NCI-H187 (cell line): ENCODE results near the gene MSLN.

Experiments
- DNase-seq, 2 experiments: peaks; one replicate each; lab custom pipeline; 2025; lab: John Stamatoyannopoulos, UW

Gene MSLN

DNA sequence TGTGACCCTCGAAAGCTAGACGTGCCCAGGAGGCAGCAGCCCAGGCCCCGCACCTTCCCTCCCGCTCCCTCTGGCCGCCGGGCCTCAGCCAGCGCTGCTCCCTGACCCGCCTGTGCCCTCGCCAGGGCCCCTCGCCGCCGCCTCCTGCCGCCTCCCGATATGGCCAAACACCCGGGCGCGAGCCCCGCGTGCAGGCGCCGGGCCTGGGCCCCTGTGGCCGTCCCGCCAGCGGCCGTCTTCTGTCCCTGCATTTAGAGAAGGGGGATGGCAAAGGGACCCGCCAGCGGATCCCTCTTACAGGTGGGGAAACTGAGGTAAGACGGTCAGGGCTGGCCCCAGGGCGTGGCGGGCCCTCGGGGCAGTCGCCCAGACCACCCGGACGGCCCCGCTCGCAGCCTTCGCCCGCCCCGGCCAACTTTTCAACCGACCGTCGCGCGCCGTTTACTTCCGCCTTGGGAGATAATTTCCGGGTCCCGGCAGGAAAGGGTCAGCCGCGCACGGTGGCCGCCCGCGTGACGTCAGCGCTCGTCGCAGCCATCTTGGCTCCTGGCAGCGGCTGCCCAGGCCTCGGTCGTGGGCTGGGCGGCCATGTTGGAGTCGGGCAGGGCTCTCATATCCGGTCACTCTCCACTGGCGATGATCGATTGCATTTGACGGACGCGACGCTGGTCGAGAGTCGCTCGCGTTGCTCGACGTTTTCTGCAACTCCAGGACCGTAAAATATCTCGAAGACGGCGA is 47.0 kb downstream of the MSLN start:
- DNase-seq: peak; percentile 82 to 95

DNA sequence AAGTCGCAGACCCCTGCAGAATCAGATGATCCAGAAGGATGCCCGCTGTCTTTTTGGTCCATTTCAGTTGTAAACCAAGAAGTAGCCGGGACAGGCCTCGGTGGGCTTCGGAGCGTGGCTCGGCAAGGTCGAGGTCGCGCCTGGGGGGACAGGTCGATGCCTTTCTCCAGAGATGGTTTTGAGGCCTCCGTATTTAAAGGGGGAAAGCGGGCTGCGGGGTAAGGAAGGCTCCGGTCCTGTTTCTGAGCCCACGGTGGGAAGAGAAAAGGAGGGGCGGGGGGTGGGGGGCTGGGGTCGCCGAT is 47.5 kb downstream of the MSLN start:
- DNase-seq: no peak

DNA sequence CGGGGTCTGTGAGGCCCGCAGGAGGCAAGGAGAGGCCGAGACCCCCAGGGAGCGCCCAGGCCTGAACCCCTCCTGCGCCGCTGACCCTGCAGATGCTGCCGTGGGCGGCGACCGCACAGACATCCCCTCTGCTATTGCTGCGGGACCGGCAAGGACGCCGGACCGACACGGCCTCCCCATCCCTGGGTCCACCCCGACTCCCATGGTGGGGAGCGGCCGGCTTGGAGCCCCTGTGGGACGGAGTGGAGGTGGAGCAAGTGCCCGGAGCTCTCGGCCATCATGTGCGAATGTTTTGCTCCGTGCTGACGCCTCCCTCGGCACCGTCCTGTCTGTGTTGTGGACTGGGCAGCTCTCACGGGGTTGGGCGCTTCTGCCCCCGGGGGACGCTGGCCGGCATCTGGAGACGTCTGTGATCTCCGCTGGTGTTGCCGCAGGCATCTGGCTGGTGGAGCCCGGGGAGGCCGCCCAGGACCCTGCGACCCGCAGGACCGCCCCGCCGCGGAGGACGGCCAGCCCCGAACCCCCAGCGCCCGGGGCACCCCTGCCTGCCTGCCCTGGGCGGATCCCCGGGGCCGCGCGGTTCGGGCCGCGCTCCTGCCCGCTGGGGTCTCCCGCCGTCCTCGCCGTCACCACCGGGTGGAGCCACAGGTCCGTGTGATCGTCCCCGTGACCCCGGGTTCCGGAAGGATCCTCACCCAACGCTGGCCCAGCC is 52.8 kb downstream of the MSLN start:
- DNase-seq: no peak

DNA sequence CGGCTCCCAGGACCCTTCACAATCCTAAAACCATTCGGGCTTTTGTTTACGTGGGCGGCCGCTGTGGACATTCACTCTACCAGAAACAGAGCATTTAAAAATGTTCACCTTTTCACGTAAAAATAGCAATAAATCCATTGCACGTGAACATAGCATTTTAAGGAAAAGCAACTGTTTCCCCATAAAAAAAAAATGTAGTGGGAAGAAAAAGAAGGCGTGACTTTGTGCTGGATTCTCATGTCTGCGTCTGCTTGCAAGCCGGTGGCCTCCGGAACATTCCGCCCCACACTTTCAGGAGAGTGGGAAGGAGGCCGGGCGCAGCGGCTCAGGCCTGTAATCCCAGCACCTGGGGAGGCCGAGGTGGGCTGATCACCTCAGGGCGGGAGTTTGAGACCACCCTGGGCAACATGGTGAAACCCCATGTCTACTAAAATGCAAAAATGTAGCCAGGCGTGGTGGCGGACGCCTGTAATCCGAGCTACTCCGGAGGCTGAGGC is 53.4 kb downstream of the MSLN start:
- DNase-seq: no peak

DNA sequence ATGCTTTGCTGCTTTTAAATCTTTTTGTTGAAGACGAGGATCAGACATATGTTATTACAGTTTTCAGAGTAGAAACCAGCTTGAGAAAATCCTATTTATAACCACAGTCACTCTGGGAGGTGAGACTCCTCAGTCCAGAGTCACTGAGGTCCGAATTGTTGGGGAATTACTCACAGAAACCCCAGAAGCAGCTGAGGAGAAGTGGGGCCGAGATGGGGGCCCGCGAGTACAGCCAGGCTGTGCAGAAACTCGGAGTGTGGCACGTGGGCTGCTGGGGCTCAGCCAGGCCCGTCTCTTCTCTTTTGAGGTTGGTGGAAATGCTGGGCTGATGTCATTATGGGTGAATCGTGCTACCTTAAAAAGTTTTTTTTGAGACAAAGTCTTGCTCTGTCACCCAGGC is 54.4 kb downstream of the MSLN start:
- no peak for DNase-seq

DNA sequence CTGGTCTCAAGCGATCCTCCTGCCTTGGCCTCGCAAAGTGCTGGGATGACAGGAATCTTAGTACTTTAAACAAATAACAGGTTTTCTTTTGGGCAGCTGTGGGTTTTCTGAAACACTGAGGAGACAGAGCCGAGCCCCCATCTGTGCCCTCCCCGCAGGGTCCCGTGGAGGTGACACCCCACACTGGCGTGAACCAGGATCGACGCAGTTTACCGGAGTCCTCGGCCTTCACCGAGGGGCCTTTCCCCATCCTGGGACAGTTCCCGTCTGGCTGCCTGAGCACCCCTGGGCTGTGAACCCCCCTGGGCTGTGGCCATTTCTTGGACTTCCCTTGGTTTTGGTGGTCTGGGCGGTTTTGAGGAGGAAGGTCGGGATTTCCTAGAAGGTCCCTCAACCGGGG is 55.3 kb downstream of the MSLN start:
- DNase-seq: no peak

DNA sequence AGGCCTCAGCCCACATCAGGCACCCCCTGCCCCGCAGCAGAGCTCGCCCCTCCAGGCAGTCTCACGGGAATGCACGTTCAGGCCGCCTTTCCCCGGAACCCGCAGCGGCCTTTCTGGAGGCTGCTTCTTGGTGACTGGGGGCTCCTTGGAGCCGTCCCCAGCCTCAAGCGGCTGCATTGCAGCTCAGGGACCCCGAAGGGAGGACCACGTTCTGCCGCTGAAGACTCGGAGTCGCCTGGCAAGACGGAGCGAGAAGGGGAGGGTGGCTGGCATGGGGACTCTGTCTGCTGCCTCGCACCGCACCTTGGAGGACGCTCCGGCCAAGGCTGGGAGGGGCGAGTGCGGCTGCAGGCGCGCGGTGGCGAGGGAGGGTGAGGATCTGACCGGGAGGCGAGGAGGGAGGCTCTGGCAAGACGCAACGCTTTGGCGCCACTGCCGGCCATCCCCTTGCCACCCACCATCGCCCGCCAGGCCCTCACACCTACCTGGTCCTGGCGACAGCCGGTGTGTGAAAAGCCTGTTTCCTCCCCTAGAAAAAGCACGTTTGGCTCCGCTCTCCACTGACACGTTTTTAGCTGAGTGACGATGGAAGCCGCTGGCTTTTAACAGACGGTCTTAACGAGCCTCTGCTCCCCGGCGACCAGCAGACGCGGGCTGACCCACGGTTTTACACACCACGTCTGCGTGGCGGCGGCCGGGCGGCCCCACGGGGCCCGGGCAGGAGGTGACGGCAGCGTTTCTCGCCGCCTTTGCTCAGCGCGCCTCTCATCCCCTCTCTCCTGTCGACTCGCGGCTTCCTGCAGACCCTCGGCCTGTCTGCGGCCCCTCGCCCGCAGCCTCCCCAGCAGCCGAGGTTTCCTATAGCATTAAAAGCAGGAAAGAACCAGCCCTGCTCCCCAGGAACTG is 56.7 kb downstream of the MSLN start:
- DNase-seq: no peak

DNA sequence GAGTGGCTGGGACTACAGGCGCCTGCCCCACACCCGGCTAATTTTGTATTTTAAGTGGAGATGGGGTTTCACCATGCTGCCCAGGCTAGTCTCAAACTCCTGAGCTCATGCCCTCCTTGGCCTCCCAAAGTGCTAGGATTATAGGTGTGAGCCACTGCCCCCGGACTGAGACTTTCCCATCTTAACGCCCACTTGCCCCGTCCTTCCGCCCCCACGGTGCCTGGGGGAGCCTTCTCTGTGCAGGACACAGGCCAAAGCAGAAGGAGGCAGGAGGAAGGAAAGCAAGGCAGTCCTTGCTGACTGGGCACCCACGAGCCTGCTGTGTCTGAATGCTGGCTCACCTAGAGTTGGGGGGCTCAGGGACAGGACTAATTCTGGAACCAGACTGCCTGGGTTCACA is 57.6 kb downstream of the MSLN start:
- no peak for DNase-seq
